HepG2 (cell line): ENCODE results near the gene PHF21B. TPM values are rescaled to one million over a fixed set of nuclear protein-coding genes. Genes with fewer than 3 reads are reported as not detected.

Experiments
- ATAC-seq: fragments of 200-7000 bp; cut with Tn5 transposase; 3 replicates; pipeline ENCODE4 v1.9.1; 2020; ENCODE audit warnings: mild to moderate bottlenecking, moderate library complexity
- BruUV-seq: library from RNA; stranded (reverse); fragments of 400-500 nt; replicated peaks from 2 replicates; lab custom pipeline; 2021; lab: Mats Ljungman, UMichigan
- CTCF ChIA-PET: fragments of 300-600 bp; formaldehyde crosslinking; extraction: SDS; loops from one replicate; lab custom pipeline; 2021; ENCODE audit warnings: low total read pairs, inconsistent platforms, low intra/inter-chr PET ratio; lab: Yijun Ruan, JAX
- POLR2A ChIA-PET: fragments of 350-600 bp; sonication (Branson Sonifier 250); formaldehyde crosslinking; loops from one replicate; lab custom pipeline; 2020; ENCODE audit warnings: antibody characterized with exemption, inconsistent platforms; lab: Yijun Ruan, JAX
- DNase-seq: peaks from one replicate; pipeline ENCODE4 v3.0.0-alpha.2; 2015; ENCODE audit warnings: low spot score
- FAIRE-seq: peaks from 3 replicates; lab custom pipeline; 2011; peaks lifted over from hg19 to GRCh38; lab: Jason Lieb, UNC
- H2AFZ ChIP-seq: one replicate; pipeline ENCODE4 v1.6.1; 2011; ENCODE audit warnings: low read length, inconsistent platforms
- H3K27ac ChIP-seq: fragments of 300-600 bp; 3 replicates; pipeline ENCODE4 v1.8.0; 2011; ENCODE audit warnings: mixed run types, mild to moderate bottlenecking, mixed read lengths, low read length, inconsistent platforms; ENCODE audit not compliant: insufficient read depth; ENCODE audit errors: extremely low read length
- H3K27me3 ChIP-seq, 2 experiments: fragments of 200-600 bp in 1 of 2; 2 replicates in 1 of 2; 3 replicates in 1 of 2; pipeline versions ENCODE4 v1.6.0 to v1.8.0; 2011; ENCODE audit warnings: low read length in 2 of 2, mild to moderate bottlenecking in 2 of 2, moderate library complexity in 2 of 2, inconsistent platforms in 1 of 2; ENCODE audit not compliant: insufficient read depth in 2 of 2, control insufficient read depth in 1 of 2
- H3K36me3 ChIP-seq, 2 experiments: fragments of 200-600 bp in 1 of 2; replicated peaks in 1 of 2; 2 replicates in 1 of 2; 3 replicates in 1 of 2; pipeline versions ENCODE4 v1.5.1 to v1.8.0; 2011; ENCODE audit warnings: low read length in 2 of 2, inconsistent platforms in 1 of 2; ENCODE audit not compliant: insufficient read depth in 2 of 2, control insufficient read depth in 1 of 2
- H3K4me1 ChIP-seq: 2 replicates; pipeline ENCODE4 v1.5.1; 2012; ENCODE audit warnings: low read length, inconsistent platforms; ENCODE audit not compliant: insufficient read depth
- H3K4me2 ChIP-seq: 2 replicates; pipeline ENCODE4 v1.6.0; 2011; ENCODE audit warnings: low read depth, low read length, inconsistent platforms
- H3K4me3 ChIP-seq, 3 experiments: fragments of 200-600 bp in 1 of 3; sonication (generic), shearing (Covaris generic) in 1 of 3; replicated peaks in 1 of 3; 2 replicates each; pipeline ENCODE4 v1.5.1; 2011 to 2016; ENCODE audit warnings: low read length in 3 of 3, inconsistent platforms in 2 of 3, low read depth in 2 of 3, mild to moderate bottlenecking in 2 of 3, control low read depth in 1 of 3, mixed read lengths in 1 of 3; ENCODE audit not compliant: insufficient read depth in 1 of 3
- H3K79me2 ChIP-seq: one replicate; pipeline ENCODE4 v1.6.1; 2011; ENCODE audit warnings: low read length, inconsistent platforms; ENCODE audit not compliant: insufficient read depth
- H3K9ac ChIP-seq: 2 replicates; pipeline ENCODE4 v1.6.0; 2011; ENCODE audit warnings: mild to moderate bottlenecking, low read depth, low read length, inconsistent platforms; ENCODE audit not compliant: insufficient read depth
- H3K9me3 ChIP-seq: 2 replicates; pipeline ENCODE4 v1.5.1; 2012; ENCODE audit warnings: mild to moderate bottlenecking, low read length
- H4K20me1 ChIP-seq: 2 replicates; pipeline ENCODE4 v1.6.0; 2011; ENCODE audit warnings: inconsistent platforms, mild to moderate bottlenecking, low read length, moderate library complexity; ENCODE audit not compliant: insufficient read depth
- HNF4A ChIP-seq: sonication (generic); formaldehyde crosslinking; IDR thresholded peaks from 2 replicates; pipeline ENCODE4 v1.4.0; 2020; ENCODE audit warnings: missing genetic modification reagents
- NR3C1 ChIP-seq: sonication (generic); formaldehyde crosslinking; IDR thresholded peaks from 2 replicates; pipeline ENCODE4 v1.4.0; 2020; ENCODE audit warnings: missing genetic modification reagents
- PRDM15 ChIP-seq: sonication (generic); formaldehyde crosslinking; IDR thresholded peaks from 2 replicates; pipeline ENCODE4 v1.4.0; 2020; ENCODE audit warnings: missing genetic modification reagents
- PRPF4 ChIP-seq: fragments of 200-400 bp; formaldehyde crosslinking; IDR thresholded peaks from 2 replicates; pipeline ENCODE4 v1.6.1; 2016; ENCODE audit warnings: low read length, low read depth; ENCODE audit not compliant: poor library complexity, severe bottlenecking
- RFX1 ChIP-seq: fragments of 450-650 bp; IDR thresholded peaks from 2 replicates; pipeline ENCODE4 v1.6.1; 2017
- SMAD9 ChIP-seq: sonication (generic); formaldehyde crosslinking; IDR thresholded peaks from 2 replicates; pipeline ENCODE4 v1.5.1; 2020; ENCODE audit warnings: mild to moderate bottlenecking, missing genetic modification reagents
- ZNF263 ChIP-seq: sonication (generic); formaldehyde crosslinking; IDR thresholded peaks from 2 replicates; pipeline ENCODE4 v1.4.0; 2020; ENCODE audit warnings: missing genetic modification reagents
- ZNF577 ChIP-seq: sonication (generic); formaldehyde crosslinking; IDR thresholded peaks from 2 replicates; pipeline ENCODE4 v1.4.0; 2020; ENCODE audit warnings: mild to moderate bottlenecking, low read depth, missing genetic modification reagents, borderline replicate concordance
- ZNF709 ChIP-seq: sonication (generic); formaldehyde crosslinking; IDR thresholded peaks from 2 replicates; pipeline ENCODE4 v1.5.0; 2020; ENCODE audit warnings: mild to moderate bottlenecking, missing genetic modification reagents
- WGBS: methylation state at CpG from one replicate; pipeline ENCODE4 v1.1.6; 2017; ENCODE audit warnings: low lambda C conversion rate; 5-methylcytosine and 5-hydroxymethylcytosine counted together
- in situ Hi-C: cut with HindIII; loops from 2 replicates; pipeline ENCODE4 v1.10.0; 2017; ENCODE audit warnings: low pct_unique_long_range_greater_than_20kb; ENCODE audit not compliant: extremely low pct_ligation_motif_present
- intact Hi-C: fragments of 100-400 bp; cut with micrococcal nuclease; formaldehyde crosslinking; loops from one replicate; pipeline ENCODE4 v1.10.0; 2022; ENCODE audit not compliant: unreplicated experiment
- polyA plus RNA-seq, 8 experiments: library from polyadenylated mRNA; depleted of rRNA in 3 of 8; stranded (reverse) in 7 of 8; unstranded in 1 of 8; fragments of >200 nt; fragmentation: Illumina TruSeq in 4 of 8; extraction: Trizol in 4 of 8; gene quantifications; 2 replicates each; pipeline versions ENCODE4 v1.2.1 to v1.2.3, GENCODE V29; 2011 to 2016; ENCODE audit warnings: low read depth in 4 of 8, missing spikeins in 1 of 8, mixed read lengths in 1 of 8; ENCODE audit not compliant: insufficient read depth in 1 of 8
- total RNA-seq, 5 experiments: library from RNA; depleted of rRNA; stranded (reverse); fragments of >200 nt; fragmentation: Illumina TruSeq; extraction: Trizol; gene quantifications; 2 replicates each; pipeline ENCODE4 v1.2.3, GENCODE V29; 2016; ENCODE audit warnings: low read depth in 1 of 5

The PHF21B gene
- total and polyA plus RNA-seq, 2 of the 13 experiments (the other 11 are each of a cell fraction or from before 2014, with no cell fraction given): not detected

DNA sequence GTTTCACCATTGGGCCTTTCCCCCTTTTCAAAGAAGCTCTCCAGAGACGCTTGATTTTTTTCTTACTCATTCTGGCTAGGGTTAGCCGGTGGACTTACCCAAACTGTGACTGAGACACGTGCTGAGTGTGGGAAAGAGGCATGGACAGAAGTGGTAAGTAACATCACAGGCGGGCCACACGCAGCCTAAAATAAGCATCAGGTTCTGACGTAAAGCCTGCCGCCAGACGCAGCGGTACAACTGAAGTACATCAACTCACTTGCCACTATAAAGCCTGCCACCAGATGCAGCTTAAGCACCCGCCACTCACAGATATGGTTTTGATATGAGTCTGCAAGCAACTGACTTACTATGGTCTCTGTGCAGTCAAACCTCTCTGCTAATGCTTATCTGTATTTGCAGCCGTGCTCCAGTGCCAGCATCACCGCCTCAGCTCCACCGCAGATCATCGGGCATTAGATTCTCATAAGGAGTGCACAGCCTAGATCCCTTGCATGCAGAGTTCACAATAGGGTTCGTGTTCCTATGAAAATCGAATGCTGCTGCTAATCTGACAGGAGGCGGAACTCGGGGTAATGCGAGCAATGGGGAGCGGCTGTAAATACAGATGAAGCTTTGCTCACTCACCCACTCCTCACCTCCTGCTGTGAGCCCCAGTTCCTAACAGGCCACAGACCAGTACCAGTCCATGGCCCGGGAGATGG is 58.8 kb downstream of the PHF21B start (continued):
- TF ChIP-seq HNF4A (no peak), RFX1 (no peak), NR3C1 (CRISPR knock-in tag) (no peak), ZNF709 (no peak), ZNF577 (CRISPR knock-in tag) (no peak)

DNA sequence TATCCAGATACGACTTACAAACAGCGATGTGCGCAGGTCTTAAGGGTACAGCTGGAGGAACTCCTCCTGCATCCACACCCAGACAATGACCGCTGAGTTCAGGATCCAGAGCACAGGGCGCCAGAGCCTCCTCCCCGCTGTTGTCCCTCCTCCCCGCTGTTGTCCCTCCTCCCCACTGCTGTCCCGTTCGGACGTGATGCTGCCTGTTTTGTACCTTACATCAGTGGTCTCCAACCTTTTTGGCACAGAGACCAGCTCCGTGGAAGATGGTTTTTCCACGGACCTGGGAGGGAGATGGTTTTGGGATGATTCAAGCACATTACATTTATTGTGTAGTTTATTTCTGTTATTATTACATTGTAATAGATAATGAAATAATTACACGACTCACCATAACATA is 62.0 kb downstream of the PHF21B start:
- Histone ChIP-seq H3K4me1 (no peaks in the 10 kb centered on the region), H3K27ac (no peak overlapping the region), H3K4me3 (no peak overlapping the region), H3K27me3 (peaks cover 10 to 61% of the 10 kb centered on the region in 2 experiments; a peak in 3 of 5 replicates), H3K79me2 (no peaks in the 10 kb centered on the region), H3K9ac (no peak overlapping the region), H4K20me1 (no peaks in the 10 kb centered on the region), H3K4me2 (no peak overlapping the region)
- in situ Hi-C loops: no loop called here
- no peak for FAIRE-seq
- intact Hi-C loops: no loop called here
- 21% methylated on average over 13 of the region's 13 CpGs for WGBS
- no TSS peak for BruUV-seq
- POLR2A ChIA-PET: no interaction called here
- TF ChIP-seq PRPF4 (no peak), PRDM15 (CRISPR knock-in tag) (no peak), SMAD9 (no peak), ZNF263 (CRISPR knock-in tag) (peak; percentile 49; the same call in 1 of the 2 replicates)
- TF ChIP-seq, all 625 proteins: peak for 1
- CTCF ChIA-PET: no interaction called here
- H3K9me3 ChIP-seq: no peaks in the 10 kb centered on the region
- ATAC-seq: no peak
- H2AFZ ChIP-seq: no peak overlapping the region
- H3K36me3 ChIP-seq: no peaks in the 10 kb centered on the region
- DNase-seq: no peak
